Stimulated activated CD4-positive, alpha-beta T cell treated with anti-CD3 and anti-CD28 coated beads, Interleukin-15, amount 100 ng/mL, for 48 hours (primary cell): Measurements from ENCODE around the gene VOPP1.

Experiments used
- DNase-seq, 2 donors: peaks; one replicate each; pipeline ENCODE4 v3.0.0-alpha.2; 2020; ENCODE audit warnings: low read depth in 2 of 2

The VOPP1 gene

GRCh38 chr7:55468495-55468894 lies 103.8 kb downstream of the VOPP1 start:
- DNase-seq, result no peak

GRCh38 chr7:55467047-55467593 lies 105.2 kb downstream of the VOPP1 start:
- no peak for DNase-seq

- no peak for DNase-seq
Measured at GRCh38 chr7:55465691-55466090, 106.6 kb downstream of the VOPP1 start.

GRCh38 chr7:55464422-55464821 lies 107.9 kb downstream of the VOPP1 start:
- DNase-seq, result no peak

GRCh38 chr7:55463686-55464262 lies 108.5 kb downstream of the VOPP1 start:
- DNase-seq, result no peak

DNA sequence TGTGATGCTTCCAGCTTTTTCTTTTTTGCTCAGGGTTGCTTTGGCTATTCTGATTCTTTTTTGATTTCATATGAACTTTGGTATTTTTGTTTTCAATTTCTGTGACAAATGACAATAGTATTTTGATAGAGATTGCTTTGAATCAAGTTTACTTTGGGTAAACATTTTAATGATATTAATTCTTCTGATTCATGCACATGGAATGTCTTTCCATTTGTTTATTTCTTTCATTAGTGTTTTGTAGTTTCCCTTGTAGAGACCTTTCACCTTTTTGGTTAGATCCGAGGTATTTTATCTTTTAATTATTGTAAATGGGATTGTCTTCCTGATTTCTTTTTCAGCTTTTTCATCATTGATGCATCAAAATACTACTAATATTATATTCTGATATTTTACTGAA lies 114.0 kb downstream of the VOPP1 start:
- no peak for DNase-seq

GRCh38 chr7:55457801-55458200 lies 114.5 kb downstream of the VOPP1 start:
- DNase-seq, result no peak

- no peak for DNase-seq
Measured at GRCh38 chr7:55452971-55453370, 119.3 kb downstream of the VOPP1 start.

GRCh38 chr7:55449992-55450535 lies 122.2 kb downstream of the VOPP1 start:
- no peak for DNase-seq

GRCh38 chr7:55449205-55449991 lies 122.9 kb downstream of the VOPP1 start:
- DNase-seq, result no peak

- DNase-seq, result no peak
Measured at GRCh38 chr7:55448526-55448925, 123.8 kb downstream of the VOPP1 start.

GRCh38 chr7:55444786-55445185 lies 127.5 kb downstream of the VOPP1 start:
- DNase-seq, result no peak

GRCh38 chr7:55441774-55442522 lies 130.4 kb downstream of the VOPP1 start:
- no peak for DNase-seq

DNA sequence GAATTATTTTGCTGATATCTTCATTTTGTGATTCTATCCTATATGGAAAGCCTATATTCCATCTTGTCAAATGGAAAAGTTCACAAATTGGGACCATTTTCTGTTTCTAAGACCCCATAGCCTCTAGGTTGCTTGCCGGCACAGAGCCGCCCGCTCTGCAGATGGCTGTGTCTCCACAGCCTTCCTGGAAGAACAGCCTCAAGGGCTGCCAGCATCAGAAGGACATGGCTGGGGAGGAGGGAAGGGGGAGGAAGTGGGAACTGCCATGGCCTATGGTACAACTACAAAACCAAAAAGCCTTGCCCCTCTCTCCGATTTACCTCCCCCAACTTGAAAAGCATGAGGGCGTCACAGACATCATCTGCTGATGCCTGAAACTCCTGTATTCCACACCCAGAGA lies 131.3 kb downstream of the VOPP1 start:
- DNase-seq, result no peak

DNA sequence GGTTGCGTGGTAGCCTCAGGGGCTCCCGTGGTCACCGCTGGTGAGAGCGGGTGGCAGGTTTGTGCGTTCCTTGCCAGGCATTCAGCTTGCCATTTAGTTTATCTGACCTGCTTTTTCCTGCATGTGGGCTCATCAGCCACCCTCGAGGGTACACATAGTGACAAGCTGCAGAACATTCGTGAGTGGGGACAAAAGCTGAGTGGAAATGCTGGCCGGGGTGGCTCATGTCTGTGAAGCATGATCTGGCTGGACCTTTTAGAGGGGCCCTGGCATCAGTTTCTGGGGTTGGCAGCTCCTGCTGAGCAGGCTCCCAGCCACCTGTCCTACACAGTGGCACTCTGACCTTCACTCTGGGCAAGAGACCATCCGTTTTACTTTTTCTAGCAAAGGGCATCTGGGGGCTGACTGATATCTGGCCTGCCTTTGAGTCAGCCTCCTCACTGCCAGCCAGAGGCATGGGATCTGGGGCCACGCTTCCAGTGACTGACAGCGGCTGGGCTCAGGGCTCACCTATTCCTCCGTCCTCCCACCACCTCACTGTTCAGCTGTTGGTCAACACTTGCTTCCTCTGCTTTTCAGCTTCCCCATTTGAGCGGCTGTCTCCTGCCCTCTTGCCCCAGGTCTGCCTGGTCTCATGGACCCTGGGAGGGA lies 132.1 kb downstream of the VOPP1 start:
- DNase-seq, result no peak

- no peak for DNase-seq
Measured at GRCh38 chr7:55439627-55440026, 132.7 kb downstream of the VOPP1 start.

- no peak for DNase-seq
Measured at GRCh38 chr7:55438757-55439525, 133.4 kb downstream of the VOPP1 start.

DNA sequence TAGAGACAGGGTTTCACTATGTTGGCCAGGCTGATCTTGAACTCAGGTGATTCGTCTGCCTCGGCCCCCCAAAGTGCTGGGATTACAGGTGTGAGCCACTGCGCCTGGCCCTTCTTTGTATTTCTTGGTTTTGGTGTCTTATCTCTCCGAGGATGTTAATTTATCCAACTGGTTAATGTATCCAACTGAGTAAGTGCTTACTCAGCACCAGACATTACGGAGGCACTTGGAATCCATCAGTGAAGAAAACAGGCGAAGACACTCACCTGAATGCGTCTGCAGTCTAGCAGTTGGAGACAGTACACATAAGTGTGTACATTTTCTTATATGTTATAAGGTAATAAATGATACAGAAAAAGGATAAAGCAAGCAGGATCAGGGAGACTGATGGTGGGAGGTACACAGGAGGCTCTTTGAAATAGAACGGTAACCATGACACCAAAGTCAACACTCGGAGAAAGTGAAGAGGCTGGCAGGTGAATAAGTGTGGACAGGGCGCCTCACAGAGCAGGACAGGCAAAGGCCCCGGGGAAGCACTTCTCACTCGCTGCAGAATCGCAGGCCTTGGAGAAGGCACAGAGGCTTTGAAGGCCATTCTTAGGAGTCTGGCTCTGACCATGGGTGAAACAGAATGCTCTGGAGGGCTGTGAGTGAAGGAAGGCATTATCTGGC lies 134.1 kb downstream of the VOPP1 start:
- DNase-seq, result no peak

- DNase-seq, result no peak
Measured at GRCh38 chr7:55437375-55437774, 134.9 kb downstream of the VOPP1 start.

- no peak for DNase-seq
Measured at GRCh38 chr7:55436457-55436856, 135.8 kb downstream of the VOPP1 start.
